ENCODE measurements around the gene CARD8.

CARD8 gene

DNA sequence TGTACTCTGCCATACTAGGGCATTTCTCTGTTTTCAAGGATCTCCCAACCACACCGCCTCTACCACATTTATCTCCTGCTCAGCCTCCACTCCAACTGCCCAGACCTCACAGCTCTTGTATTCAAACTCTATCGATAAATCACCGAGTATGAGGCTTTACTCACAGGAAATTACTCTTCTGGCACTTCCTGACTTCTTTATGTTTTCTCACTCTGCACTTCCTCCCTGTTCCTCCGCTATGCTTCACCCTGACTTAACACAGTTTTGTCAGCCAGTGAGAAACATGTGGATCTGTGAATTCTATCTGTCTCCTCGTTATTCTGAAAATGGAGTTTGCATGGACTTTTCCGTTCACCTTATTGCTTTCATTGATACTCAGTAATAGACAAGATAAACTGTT, 2.6 kb upstream of the CARD8 start:
- TF ChIP-seq, protein P1, sequence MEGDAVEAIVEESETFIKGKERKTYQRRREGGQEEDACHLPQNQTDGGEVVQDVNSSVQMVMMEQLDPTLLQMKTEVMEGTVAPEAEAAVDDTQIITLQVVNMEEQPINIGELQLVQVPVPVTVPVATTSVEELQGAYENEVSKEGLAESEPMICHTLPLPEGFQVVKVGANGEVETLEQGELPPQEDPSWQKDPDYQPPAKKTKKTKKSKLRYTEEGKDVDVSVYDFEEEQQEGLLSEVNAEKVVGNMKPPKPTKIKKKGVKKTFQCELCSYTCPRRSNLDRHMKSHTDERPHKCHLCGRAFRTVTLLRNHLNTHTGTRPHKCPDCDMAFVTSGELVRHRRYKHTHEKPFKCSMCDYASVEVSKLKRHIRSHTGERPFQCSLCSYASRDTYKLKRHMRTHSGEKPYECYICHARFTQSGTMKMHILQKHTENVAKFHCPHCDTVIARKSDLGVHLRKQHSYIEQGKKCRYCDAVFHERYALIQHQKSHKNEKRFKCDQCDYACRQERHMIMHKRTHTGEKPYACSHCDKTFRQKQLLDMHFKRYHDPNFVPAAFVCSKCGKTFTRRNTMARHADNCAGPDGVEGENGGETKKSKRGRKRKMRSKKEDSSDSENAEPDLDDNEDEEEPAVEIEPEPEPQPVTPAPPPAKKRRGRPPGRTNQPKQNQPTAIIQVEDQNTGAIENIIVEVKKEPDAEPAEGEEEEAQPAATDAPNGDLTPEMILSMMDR (IDR thresholded peaks at IDR 0.05; ENCODE audit: insufficient read depth, low read depth, low read length, missing control alignments) = no peak
- H3K4me3 ChIP-seq (ENCODE audit: low read depth, low read length) = peak overlapping the region; percentile 49
- DNase-seq (ENCODE audit: low read depth) = peak; percentile 45

GRCh38 chr19:48254529-48254970, 1.2 kb downstream of the CARD8 start:
- peak overlapping the region; percentile 84 for H3K4me3 ChIP-seq (ENCODE audit: low read depth, low read length)
- no peak for DNase-seq (ENCODE audit: low read depth)
- TF ChIP-seq, protein P1 (IDR thresholded peaks at IDR 0.05; ENCODE audit: insufficient read depth, low read depth, low read length, missing control alignments) = no peak

DNA sequence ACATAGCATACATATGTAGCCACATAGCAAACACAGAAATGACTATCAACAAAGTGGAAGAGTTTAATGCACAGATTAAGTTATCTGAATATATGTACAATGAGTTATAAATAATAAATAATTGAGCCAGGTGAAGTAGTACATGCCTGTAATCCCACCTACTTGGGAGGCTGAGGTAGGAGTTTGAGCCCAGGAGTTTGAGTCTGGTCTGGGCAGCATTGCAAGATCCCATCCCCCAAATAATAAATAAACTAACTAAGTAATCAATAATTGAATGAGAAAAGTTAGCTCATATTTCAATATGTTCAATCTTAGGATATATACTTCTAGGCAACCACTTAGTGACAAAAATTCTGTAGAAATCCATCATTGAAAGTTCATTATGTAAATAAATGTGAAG, 1.7 kb downstream of the CARD8 start:
- TF ChIP-seq, protein P1 (IDR thresholded peaks at IDR 0.05; ENCODE audit: insufficient read depth, low read depth, low read length, missing control alignments) = no peak
- no peak overlapping the region for H3K4me3 ChIP-seq (ENCODE audit: low read depth, low read length)
- DNase-seq (ENCODE audit: low read depth) = no peak

DNA sequence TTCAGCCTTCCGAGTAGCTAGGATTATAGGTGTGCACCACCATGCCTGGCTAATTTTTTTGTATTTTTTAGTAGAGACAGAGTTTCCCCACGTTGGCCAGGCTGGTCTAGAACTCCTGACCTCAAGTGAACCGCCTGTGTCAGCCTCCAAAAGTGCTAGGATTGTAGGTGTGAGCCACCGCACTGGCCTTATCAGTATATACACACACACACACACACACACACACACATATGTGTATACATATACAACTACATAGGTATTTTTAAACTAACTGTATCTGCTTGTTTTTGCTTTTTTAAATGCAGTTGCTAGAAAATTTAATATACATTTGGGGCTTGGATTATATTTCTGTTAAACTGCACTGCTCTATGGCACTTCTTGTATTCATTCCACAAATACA, 3.1 kb downstream of the CARD8 start:
- TF ChIP-seq, protein P1 (IDR thresholded peaks at IDR 0.05; ENCODE audit: insufficient read depth, low read depth, low read length, missing control alignments) = no peak
- DNase-seq (ENCODE audit: low read depth) = no peak
- no peak overlapping the region for H3K4me3 ChIP-seq (ENCODE audit: low read depth, low read length)

DNA sequence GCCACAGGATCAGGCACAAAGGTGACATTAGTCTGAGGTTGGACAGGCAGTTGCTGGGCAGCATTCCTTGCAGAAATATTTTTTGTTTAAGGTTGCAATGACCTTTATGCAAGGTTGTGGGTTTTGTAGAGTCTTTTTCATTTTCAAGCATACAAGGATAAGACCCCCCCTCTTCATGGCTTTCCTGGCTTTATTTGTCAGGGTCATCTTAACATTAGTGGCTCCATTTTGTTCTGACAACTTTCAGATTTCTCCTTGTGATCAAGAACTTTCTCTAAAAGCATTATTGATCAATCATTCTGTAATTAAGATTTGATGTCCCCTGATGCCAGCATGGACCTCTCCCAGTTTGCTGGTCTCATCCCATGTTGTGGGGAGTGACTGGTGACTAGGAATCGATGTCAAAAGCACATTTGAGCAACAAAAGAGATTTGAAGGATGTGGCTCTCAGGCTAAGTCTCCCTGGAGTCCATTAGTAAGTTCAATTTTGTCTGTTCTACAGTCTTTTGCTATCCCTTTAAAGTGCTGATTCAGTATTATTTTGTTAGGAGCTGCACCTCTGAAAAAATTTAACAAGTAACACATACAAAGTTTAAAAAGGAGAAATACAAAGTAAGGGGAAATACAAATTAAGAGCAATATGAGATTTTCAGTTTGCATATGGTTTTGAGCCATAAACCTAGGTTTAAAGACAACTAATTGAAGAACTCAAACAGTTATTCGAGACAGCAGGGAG, 5.3 kb downstream of the CARD8 start:
- no peak overlapping the region for H3K4me3 ChIP-seq (ENCODE audit: low read depth, low read length)
- TF ChIP-seq, protein P1 (IDR thresholded peaks at IDR 0.05; ENCODE audit: insufficient read depth, low read depth, low read length, missing control alignments) = no peak
- DNase-seq (ENCODE audit: low read depth) = no peak

DNA sequence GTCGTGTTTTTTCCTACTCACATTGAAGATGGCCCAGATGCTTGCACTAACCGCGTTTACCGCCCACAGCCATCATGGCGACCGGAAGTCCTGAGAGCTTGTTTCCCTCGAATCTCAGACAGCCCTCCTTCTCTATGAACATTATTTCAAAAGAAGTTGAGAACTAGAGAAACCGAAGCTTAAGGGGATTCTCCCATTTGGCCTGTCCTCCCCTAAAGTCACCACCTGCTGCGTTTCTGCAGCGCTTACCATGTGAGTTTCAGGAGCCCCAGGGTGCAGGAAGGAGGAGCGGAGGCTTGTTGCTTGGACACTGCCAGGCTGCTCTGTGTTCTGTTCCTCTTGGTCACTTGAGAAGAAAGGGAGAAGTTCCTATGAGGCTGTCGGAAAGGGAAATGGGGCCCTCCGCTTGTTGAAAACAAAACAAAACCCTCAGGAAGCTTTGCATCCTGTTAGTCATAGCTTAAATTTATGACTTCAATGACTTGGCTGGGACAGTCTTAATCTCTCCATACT, 6.2 kb downstream of the CARD8 start:
- peak overlapping the region; percentile 65 for H3K4me3 ChIP-seq (ENCODE audit: low read depth, low read length)
- peak; percentile 93 for DNase-seq (ENCODE audit: low read depth)
- TF ChIP-seq, protein P1 (IDR thresholded peaks at IDR 0.05; ENCODE audit: insufficient read depth, low read depth, low read length, missing control alignments) = no peak
